SH-SY5Y (cell line): ENCODE data around the gene LIMK1.

ENCODE experiments used
- GATA2 ChIP-seq: IDR thresholded peaks from 2 replicates; pipeline ENCODE4 v1.6.1; 2011; ENCODE audit warnings: mild to moderate bottlenecking, low read depth, low read length
- GATA3 ChIP-seq: IDR thresholded peaks from 2 replicates; pipeline ENCODE4 v1.6.1; 2011; ENCODE audit warnings: low read depth, mild to moderate bottlenecking, low read length, moderate library complexity

GRCh38 chr7:74059037-74059436 is 24.6 kb upstream of the LIMK1 start:
- no peak for TF ChIP-seq GATA2
- TF ChIP-seq GATA3 = no peak
